NCI-H748 treated with DMSO at 0.1 percent for 48 hours (cell line): ENCODE measurements around the gene DCST1.

Experiments used
- DNase-seq: peaks from one replicate; lab custom pipeline; 2025; lab: John Stamatoyannopoulos, UW

Gene DCST1

GRCh38 chr1:155014709-155015508, 18.7 kb upstream of the DCST1 start:
- DNase-seq, result no peak

- no peak for DNase-seq
Observed at GRCh38 chr1:155015527-155016230, 17.9 kb upstream of the DCST1 start.

GRCh38 chr1:155016231-155016831, 17.3 kb upstream of the DCST1 start:
- DNase-seq, result no peak

GRCh38 chr1:155017041-155017945, 16.3 kb upstream of the DCST1 start:
- DNase-seq, result peak; percentile 71

GRCh38 chr1:155017946-155018316, 15.7 kb upstream of the DCST1 start:
- DNase-seq, result no peak

GRCh38 chr1:155018617-155019348, 14.8 kb upstream of the DCST1 start:
- DNase-seq, result no peak

- no peak for DNase-seq
Observed at GRCh38 chr1:155019377-155020245, 14.0 kb upstream of the DCST1 start.

- no peak for DNase-seq
Observed at GRCh38 chr1:155022136-155022926, 11.3 kb upstream of the DCST1 start.

- DNase-seq, result no peak
Observed at GRCh38 chr1:155022927-155023236, 10.7 kb upstream of the DCST1 start.

- DNase-seq, result no peak
Observed at GRCh38 chr1:155023627-155024026, 10.0 kb upstream of the DCST1 start.

GRCh38 chr1:155024315-155024714, 9.3 kb upstream of the DCST1 start:
- no peak for DNase-seq

GRCh38 chr1:155026154-155026553, 7.5 kb upstream of the DCST1 start:
- no peak for DNase-seq

GRCh38 chr1:155026588-155026987, 7.0 kb upstream of the DCST1 start:
- no peak for DNase-seq

GRCh38 chr1:155029513-155030242, 3.9 kb upstream of the DCST1 start:
- no peak for DNase-seq

GRCh38 chr1:155030243-155030795, 3.3 kb upstream of the DCST1 start:
- DNase-seq, result no peak

- DNase-seq, result no peak
Observed at GRCh38 chr1:155030899-155031298, 2.7 kb upstream of the DCST1 start.

GRCh38 chr1:155032886-155033285, 738 bp upstream of the DCST1 start:
- no peak for DNase-seq

- no peak for DNase-seq
Observed at GRCh38 chr1:155034318-155035208, 939 bp downstream of the DCST1 start.
